Measurements from ENCODE around the gene GSTM4. TPM values are rescaled to one million over a fixed set of nuclear protein-coding genes. Genes with fewer than 3 reads are reported as not detected.
"Not testable (repeated sequence)": the region's sequence is repeated elsewhere in the genome, so short reads cannot be mapped to it uniquely, and the experiment has no call there.

The GSTM4 gene
- total RNA-seq, 1 experiment from 2014 or later = 41.8 TPM

DNA sequence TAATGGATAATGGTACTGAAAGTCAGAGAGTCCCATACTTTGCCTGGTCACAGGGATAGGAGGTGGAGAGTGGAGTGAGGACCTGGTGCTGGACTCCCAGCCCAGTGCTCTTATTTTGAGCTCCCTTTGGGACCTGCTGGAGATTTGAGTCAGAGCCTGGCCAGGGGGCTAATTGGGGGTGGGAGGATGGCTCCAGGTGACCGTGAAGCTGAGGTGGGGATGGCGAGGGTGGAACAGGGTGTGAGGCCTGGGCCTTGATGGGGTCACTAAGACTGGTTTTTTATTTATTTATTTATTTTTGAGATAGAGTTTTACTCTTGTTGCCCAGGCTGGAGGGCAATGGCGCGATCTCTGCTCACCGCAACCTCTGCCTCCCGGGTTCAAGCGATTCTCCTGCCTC is 18.5 kb upstream of the GSTM4 start:
- DNase-seq (ENCODE audit: low spot score) = no peak

DNA sequence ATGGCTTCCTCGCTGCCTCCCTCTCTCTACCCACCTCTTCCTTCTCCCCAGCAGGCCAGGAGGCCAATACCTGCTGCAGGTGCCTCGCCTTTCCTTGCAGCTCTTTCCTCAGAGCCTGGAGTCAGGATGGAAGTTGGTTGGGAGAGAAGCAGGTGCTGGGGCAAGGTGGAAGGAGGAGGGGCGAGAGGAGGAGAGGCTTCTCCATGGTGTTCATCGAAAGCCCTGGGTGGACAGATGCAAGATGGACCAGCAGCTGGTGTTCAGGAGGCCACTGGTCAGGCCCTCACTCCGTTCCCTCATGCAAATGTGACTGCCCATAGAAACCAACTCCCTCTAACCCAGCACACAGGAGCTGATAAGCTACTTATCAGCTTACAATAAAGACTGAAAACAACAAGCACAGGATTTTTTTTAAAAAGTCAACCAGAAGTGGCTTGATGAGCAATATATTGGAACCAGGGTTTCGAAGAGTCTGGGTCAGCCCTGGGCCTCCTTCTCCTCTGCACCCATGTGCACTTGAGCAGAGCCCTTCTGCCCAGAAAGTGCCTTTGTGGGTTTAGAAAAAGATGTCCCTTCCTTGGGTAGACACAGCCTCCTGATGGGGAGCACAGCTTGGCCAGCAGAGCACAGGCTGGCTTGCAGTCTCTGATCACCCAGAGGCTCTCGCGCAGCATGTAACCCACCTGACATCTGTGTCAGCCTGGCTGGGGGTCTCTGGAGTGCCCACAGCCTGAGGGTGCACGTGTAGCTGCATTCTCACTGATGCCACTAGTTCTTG is 16.6 kb upstream of the GSTM4 start:
- DNase-seq (ENCODE audit: low spot score) = no peak

DNA sequence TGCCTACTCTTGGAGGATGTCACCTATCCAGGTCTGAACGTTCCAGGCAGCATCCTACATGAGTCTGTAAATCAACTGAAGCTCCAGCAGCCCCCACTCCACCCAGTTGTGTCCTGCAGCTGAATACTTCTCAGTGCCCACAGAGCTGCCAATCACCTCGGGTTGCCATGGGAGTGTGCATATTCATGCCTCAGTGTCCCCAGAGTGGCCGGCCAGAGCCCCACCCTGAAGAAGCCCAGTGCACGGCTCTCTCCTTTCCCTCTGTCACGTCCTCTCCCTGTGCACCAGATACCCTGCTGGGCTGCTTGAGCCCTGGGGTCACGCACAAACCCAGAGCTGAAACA is 16.1 kb upstream of the GSTM4 start:
- no peak for DNase-seq (ENCODE audit: low spot score)

DNA sequence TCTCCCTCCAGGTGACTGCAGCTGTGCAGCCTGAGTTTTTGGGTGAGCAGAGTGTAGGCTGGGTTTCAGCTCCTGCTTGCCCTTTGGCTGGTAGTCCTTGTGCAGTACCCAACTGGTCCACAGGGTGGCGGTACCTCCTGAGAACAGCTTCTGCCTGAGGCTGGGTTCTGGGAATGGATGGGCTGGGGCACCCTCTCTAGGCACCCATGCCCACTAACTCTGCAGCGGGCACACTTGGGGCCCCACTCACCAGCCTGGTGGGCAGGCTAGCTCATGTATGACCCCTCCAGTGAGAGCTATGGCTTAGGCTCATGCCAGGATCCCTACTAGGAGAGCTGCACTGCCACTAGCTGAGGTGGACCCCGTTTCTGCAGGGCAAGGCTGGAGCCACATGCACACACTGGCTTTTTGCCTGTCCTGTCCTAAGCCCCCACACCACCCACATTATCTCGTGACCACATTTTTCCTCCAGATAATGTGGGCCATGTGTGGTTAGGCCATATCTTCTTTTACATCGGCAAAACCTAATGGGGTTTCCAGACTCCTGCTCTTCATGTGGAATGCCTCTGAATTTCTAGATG is 15.5 kb upstream of the GSTM4 start:
- peak; percentile 37 for DNase-seq (ENCODE audit: low spot score)

DNA sequence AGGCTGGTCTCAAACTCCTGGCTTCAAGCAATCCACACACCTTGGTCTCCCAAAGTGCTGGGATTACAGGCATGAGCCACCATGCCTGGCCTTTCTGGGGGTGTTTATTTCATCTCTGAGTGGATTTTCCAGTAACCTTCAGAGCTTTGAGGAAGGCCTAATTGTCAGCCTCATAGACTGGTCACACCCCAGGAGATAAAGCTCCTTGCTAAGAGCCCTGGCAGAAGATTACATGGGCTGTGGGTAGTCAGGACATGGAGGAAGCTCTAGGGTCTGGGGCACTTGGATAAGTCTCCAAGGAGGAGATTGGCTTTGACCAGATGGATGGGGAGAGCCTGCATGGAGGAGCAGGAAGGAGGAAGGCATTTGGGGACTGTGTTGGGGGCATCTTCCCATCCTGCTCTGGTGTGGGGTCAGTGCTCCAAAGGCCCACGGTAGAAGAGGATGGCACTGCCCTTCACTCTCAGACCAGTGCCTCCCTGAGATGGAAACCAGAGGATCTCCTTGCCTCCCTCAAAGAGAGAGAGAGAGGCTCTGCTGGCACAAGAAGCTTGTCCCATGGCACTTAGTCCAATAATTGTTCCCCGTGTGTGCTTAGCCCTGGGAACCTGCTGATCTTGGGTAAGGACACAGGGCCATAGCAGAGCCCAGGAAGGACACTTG is 14.7 kb upstream of the GSTM4 start:
- no peak for DNase-seq (ENCODE audit: low spot score)

DNA sequence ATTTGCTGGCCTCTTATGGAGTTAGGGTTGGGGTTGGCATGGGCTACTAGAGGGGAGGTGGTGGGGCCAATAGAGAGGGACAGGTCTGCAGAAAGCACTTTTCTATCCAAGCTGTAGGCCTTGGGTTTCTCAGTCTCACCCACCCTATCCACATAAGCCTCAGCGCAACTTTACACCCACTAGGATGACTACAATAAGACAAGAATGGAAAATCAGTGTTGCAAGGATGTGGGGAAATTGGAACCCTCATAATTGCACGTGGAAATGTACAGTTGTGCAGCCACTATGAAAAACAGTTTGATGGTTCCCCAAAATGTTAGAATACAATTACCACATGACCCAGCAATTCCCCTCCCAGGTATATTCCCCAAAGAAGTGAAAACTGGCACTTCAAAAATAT is 14.0 kb upstream of the GSTM4 start:
- DNase-seq (ENCODE audit: low spot score) = no peak

DNA sequence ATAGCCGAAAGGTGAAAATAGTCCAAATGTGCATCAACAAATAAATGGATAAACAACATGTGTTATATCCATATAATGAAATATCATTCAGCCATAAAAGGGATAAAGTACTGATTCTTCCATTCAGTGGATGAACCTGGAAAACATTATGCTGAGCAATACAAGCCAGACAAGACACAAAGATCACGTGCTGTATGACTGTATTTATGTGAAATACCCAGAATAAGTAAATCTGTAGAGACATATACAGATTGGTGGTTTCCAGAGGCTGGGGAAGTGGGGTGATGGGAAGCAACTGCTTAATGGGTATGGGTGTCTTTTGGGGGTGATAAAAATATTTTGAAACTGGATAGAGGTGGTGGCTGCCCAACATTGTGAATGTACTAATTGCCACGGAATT is 13.3 kb upstream of the GSTM4 start:
- DNase-seq (ENCODE audit: low spot score) = no peak

DNA sequence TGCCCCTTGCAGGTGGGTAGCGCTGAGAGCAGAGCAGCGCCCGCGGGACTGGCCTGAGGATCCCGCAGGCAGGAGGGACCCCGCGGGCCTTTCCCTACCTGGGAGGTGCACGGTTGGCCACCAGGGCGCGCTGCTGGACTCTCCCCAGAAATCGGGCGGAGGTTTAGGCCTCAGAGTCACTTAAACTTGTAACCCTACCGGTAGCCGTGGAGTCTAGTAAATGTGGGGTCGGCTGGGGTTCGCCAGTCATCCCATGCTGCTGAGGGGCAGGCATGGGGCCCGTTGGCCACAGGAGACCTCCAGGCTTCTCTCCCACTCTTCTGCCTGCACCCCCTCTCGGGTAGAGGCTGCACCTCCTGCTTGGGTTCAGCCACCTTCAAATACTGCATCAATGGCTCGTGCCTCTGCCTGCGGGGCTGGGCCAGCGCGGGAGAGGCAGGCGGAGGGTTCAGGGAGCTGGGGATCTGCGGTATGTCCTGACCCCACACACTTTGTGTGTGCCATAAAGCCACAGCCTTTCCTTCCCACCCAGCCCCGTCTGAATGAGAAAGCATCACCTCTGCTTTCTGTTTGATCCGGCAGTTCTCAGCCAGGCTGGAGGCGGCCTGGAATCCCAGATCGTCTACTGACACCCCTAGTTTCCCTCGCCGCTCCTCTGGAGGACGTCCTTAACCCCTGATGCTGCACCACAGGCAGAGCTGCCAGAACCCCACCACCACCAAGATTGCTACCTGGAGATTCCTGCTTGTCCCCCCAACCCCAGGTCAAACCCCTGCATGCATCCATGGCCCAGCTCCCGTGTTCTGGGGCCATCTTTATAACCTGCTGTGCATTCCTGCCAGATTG is 12.3 kb upstream of the GSTM4 start:
- DNase-seq (ENCODE audit: low spot score) = peak; percentile 57

DNA sequence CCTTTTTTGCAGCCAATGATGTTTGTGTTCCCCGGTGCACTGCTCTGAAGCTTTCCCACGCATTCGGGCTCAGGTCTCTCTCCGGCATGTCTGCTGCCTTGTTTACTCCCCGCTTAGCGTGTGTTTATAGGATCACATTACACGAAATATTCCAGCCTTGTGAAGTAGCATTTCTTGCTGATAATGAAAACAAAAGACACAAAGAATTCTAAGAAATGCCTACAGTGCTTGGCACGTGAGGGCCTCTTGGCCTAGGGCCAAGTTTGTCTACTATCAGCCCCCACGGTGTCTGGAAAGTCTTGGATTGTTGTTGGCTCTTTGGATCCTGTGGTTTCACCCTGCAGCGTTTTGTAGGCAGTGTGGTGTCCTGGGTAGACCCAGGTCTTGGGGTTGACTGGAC is 11.2 kb upstream of the GSTM4 start:
- DNase-seq (ENCODE audit: low spot score) = no peak

DNA sequence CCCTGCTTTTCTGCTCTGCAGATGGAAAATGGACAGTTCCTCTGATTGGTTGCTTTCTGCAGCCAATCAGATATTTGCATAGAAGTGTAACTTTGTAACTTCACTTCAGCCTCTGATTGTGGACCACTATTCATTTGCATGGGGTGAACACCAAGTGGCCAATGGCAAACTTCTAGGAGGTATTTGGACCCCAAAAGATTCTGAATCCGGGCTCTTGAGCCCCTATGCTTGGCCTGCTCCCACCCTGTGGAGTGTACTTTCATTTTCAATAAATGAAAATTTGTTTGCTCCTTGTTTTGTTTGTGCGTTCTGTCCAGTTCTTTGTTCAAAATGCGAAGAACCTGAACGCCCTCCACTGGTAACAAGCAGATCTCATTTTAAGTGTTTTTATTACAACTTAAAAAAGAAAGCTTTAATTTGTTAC is 6.4 kb upstream of the GSTM4 start:
- DNase-seq (ENCODE audit: low spot score) = no peak

DNA sequence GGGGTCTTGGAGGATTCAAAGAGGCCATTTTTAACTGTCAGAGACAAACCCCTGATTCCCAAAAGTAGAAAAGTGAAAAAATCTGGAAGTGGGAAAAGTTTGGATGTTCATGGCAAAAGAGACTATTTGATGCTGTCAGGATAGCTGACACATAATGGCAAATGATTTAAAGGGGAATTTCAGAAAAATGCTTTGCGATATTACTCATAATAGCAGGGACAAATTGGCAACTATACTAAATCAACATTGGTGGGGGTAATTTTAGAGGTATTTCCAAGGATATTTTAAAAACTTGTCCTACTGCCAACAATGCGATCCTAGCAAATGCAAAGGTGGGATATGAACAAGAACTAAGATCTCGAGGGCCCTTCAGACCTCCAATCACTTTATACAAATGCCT is 5.3 kb upstream of the GSTM4 start:
- peak; percentile 46 for DNase-seq (ENCODE audit: low spot score)

DNA sequence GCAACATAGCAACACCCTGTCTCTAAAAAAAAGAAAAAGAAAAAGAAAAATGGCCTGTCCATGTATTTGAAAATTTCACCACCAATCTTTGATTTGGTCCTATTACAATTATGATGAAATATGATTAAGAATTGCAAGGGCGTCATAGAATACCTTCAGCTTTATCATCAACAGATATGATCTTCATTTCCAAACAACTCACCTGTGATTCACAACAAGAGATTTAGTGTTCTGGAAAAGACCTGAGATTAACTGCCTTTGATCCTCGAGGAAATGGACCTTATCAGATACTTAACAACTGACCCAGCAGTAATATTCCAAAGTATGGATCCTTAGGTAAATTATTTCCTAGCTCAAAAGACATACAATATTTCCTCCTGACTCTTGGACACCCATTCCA is 3.5 kb upstream of the GSTM4 start:
- DNase-seq (ENCODE audit: low spot score) = no peak

DNA sequence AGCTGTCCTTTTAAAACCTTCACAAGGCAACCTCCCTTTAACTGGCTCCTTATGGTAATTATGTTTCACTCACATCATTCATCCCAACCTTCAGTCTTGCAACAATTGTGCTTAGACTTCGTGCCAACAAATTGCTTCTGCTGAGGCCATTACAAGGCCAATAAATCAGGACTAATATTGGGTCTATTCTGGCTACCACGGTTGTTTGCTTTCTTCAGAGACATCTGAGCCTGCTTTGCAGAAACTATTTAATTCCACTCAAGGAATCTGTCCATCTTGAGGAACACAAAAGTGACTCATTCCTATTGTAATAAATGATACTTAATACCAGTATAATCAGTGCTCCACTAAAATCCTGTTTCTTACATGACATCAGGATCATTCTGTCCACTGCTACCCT is 2.6 kb upstream of the GSTM4 start:
- no peak for DNase-seq (ENCODE audit: low spot score)

DNA sequence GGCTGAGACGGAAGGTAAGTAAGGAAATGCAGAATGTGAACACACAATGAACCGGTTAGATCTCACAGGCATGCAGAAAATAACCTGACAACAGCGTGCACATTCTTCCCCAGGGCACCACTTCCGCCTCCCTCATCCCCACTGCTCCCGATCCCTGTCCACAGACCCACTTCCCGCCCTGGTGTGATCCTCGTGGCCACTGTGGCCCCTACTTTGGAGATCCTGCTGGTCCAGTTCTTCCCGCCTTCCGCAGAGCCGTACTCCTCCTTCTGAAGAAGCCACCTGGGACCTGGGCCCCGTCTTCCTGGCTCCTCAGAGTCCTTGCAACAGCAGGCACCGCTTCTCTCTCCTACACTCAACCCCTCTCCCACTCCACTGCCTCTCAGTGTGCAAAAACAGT is 1.4 kb upstream of the GSTM4 start:
- DNase-seq (ENCODE audit: low spot score) = no peak

DNA sequence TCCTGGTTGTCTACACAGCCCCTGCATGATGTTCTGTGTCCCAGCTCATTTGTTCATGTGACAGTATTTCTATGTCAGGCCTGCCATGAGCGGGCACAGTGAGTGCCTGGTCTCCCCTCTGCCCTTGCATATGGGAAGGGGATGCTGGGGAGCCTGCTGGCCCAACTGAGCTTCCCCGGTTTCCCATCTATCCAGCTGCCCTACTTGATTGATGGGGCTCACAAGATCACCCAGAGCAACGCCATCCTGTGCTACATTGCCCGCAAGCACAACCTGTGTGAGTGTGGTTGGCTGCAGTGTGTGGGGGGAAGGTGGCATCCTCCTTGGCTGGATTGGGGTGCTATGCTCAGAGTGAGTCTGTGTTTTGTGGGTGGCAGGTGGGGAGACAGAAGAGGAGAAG is 1.5 kb downstream of the GSTM4 start:
- no peak for DNase-seq (ENCODE audit: low spot score)

DNA sequence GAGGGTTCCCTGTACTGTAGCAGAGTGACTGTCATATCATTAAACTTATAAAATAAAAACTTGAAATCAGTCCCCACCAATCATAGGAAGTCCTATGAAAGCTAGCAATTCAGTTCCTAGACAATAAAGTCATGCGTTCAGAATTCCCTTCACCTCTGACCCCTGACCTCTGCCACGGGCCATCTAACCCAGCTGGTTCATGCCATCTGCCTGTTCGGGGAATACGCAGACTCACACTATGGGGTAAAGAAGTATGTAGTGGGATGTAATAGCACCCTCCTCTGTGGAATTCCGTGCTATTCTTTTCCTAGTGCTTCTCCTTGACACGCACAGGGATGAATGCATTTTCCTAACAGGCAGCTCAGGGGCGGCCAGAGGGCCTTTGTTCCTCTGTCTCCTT is 2.1 kb downstream of the GSTM4 start:
- DNase-seq (ENCODE audit: low spot score) = no peak

DNA sequence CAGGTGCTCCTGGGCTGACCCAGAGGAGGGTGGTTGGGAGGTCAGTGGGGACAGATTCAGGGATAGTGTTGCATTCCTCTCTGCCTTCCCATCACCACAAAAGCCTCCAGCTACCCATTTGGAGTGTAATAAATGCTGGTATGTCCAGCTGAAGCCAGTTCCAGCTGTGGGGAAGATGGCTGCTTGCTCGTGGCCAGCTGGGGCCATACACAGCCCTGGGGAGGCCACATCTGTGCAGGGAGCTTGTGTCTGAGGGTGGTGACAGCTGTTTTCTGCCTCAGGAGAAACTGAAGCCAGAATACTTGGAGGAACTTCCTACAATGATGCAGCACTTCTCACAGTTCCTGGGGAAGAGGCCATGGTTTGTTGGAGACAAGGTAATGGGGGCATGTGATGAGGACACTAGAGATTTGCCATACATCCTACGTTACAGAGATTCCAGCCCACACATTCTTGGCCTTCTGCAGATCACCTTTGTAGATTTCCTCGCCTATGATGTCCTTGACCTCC is 2.7 kb downstream of the GSTM4 start:
- no peak for DNase-seq (ENCODE audit: low spot score)

DNA sequence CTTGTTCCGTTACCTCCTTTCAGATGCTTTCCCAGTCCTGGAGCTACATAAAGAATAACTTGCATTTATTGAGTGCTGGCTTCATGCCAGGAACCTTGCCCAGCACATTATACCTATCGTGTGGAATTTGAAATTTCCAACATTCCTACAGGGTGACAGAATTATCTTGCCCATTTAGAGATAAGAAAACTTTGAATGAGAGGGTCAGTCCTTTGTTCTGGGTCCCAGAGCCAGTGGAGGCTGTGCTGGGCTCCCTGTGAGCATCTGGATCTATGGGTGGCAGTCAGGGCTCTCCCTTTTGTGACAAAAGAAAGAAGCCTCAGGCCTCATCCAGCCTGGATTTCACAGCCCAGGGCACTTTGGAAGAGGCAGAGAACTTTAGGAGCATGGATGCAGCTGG is 3.2 kb downstream of the GSTM4 start:
- peak; percentile 58 for DNase-seq (ENCODE audit: low spot score)

DNA sequence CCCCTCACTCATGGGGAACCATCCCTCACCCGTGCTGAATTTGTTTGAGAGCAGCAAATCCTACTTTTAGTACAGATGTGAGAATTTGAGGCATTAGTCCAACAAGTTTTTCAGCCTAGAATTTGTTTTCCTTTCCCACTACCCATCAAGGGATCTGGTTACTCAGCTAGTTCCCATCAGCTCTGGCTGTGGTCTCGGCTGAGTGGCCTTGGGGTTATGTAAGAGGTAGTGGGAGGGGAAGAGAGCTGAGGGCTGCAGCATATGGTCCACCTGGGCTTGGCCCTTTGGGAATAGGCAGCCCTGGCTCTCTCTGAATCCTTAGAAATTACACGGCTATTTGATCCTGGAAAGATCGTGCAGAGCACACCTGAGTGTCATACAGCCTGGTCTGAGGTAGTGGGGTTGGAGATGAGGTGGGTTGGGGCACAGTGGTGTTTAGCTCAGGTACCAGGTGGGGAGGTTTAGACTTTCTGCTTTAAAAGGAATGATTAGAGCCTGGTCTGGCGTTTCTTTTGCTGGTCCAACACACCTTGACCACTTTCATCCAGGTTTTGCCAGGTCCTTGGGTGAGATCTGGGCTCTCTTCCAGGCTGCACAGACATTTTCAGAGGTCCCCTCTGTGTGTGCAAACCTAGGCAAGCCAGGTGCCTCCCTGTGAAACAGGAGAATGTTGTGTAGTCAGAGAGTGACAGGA is 4.2 kb downstream of the GSTM4 start:
- no peak for DNase-seq (ENCODE audit: low spot score)

DNA sequence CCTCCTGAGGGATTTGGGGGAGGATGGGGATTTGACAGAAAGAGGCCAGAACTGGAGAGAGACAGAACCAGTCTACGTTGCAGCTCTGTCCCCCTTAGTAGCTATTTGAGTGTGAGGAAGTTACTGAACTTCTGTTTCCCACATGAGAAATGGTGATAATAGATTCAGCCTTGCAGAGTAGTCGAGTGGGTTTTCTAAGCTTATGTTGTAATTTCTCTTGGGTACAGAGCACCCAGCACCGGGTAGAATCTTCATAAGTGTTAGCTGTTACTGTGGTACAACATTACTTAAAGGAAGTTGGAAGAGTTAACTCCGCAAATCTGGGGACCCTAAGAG is 4.8 kb downstream of the GSTM4 start:
- not testable (repeated sequence) for DNase-seq (ENCODE audit: low spot score)

DNA sequence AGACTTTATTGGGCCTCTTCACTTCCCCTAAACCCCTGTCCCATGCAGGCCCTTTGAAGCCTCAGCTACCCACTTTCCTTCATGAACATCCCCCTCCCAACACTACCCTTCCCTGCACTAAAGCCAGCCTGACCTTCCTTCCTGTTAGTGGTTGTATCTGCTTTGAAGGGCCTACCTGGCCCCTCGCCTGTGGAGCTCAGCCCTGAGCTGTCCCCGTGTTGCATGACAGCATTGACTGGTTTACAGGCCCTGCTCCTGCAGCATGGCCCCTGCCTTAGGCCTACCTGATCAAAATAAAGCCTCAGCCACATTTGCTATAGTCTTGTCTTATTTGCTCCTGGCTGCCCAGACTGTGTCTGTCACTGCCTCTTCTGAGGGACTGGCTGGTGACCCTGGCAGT is 5.5 kb downstream of the GSTM4 start:
- no peak for DNase-seq (ENCODE audit: low spot score)

DNA sequence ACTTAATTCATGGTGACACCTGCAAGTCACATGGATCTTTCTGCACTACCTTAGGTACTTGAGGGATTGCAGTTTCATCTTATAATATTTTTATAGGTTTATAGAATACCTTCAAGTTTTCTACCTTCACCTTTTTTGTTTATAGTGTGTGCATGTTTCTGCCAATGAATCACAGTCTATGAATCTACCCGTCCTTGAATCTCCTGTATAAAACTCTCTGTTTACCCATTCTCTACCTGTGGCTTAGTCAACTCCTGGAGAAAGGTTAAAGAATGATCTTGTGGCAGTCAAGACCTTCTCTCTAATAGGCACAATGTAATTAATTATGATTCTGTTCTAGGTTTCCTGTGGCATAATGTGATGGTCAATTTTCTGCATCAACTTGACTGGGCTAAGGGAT is 8.8 kb downstream of the GSTM4 start:
- no peak for DNase-seq (ENCODE audit: low spot score)

Measured in A172 (cell line).